ENCODE data around the gene PAM. TPM values are rescaled to one million over a fixed set of nuclear protein-coding genes. Genes with fewer than 3 reads are reported as not detected.

PAM gene
- total and polyA plus RNA-seq, 8 donors: 27.4 to 322 (median 93.9) TPM

DNA sequence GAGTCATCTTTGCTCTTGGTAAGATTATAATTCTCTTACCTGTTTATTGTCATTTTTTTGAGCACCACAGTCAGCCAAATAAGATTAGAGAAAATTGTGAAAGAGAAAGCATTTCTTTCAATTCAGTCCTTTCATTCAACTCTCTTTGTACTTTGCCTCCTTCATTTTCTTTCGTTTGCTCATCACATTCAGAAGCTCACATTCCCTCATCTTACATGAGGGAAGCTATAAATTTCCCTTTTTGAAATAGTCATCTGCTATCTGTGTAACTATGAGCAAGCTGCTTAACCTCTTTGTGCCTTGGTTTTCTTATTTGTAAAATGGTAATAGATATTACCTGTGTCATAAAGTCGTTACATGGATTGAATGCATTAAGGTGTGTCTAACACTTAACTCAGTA is 41.4 kb downstream of the PAM start:
- WGBS, 5 donors: 71 to 79% (median 72%) methylated on average over 2 of the region's 2 CpGs
- intact Hi-C loops (cut with DNase I; ENCODE audit: low total_unique reads): no loop called here
- no peak for DNase-seq
- no peaks in the 10 kb centered on the region for H3K9me3 ChIP-seq
- peaks cover 0 to 37% (median 18%) of the 10 kb centered on the region in 4 donors for H3K4me1 ChIP-seq
- no peak overlapping the region for H3K4me3 ChIP-seq
- no peak overlapping the region for H3K27ac ChIP-seq
- no peaks in the 10 kb centered on the region for H3K27me3 ChIP-seq
- TF ChIP-seq POLR2AphosphoS5 (IDR thresholded peaks at IDR 0.05) (no peak), POLR2A (IDR thresholded peaks at IDR 0.05) (no peak), EP300 (IDR thresholded peaks at IDR 0.05) (no peak)
- TF ChIP-seq, protein P1, sequence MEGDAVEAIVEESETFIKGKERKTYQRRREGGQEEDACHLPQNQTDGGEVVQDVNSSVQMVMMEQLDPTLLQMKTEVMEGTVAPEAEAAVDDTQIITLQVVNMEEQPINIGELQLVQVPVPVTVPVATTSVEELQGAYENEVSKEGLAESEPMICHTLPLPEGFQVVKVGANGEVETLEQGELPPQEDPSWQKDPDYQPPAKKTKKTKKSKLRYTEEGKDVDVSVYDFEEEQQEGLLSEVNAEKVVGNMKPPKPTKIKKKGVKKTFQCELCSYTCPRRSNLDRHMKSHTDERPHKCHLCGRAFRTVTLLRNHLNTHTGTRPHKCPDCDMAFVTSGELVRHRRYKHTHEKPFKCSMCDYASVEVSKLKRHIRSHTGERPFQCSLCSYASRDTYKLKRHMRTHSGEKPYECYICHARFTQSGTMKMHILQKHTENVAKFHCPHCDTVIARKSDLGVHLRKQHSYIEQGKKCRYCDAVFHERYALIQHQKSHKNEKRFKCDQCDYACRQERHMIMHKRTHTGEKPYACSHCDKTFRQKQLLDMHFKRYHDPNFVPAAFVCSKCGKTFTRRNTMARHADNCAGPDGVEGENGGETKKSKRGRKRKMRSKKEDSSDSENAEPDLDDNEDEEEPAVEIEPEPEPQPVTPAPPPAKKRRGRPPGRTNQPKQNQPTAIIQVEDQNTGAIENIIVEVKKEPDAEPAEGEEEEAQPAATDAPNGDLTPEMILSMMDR (IDR thresholded peaks at IDR 0.05): no peak
- H3K36me3 ChIP-seq: no peaks in the 10 kb centered on the region

DNA sequence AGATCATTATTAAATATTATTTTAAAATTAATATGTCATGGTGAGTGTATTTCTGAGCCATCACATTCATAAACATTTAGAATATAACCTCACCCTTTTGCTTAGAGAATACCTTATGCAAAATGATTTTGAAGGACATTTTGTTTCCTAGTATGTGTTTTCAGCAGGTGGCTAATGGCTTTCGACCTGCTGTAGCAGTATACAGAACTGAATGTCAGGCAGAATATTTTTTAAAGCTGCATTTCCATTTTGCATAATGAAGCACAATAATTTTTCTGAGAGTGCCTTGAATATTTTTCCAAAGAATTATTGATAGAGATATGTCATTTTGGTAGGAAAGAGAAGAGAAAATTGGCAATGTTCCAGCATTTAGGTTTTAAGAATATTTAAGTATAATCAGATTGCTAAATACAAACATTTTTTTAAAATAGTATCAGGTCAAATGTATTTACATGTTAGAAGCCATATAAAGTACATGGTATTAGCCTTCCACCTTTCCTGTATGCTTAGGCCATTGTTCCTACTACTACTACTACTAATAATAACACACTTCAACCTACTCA is 42.3 kb downstream of the PAM start:
- H3K27ac ChIP-seq: no peak overlapping the region
- H3K36me3 ChIP-seq: no peaks in the 10 kb centered on the region
- H3K4me1 ChIP-seq: peaks cover 0 to 31% (median 15%) of the 10 kb centered on the region in 4 donors
- H3K4me3 ChIP-seq: no peak overlapping the region
- no peak for DNase-seq
- intact Hi-C loops (cut with DNase I; ENCODE audit: low total_unique reads): no loop called here
- 79 to 98% (median 90%) methylated on average over 1 of the region's 1 CpG for WGBS, 5 donors
- TF ChIP-seq POLR2A (IDR thresholded peaks at IDR 0.05) (no peak), POLR2AphosphoS5 (IDR thresholded peaks at IDR 0.05) (no peak), EP300 (IDR thresholded peaks at IDR 0.05) (no peak)
- TF ChIP-seq, protein P1 (IDR thresholded peaks at IDR 0.05): no peak
- no peaks in the 10 kb centered on the region for H3K9me3 ChIP-seq
- no peaks in the 10 kb centered on the region for H3K27me3 ChIP-seq

DNA sequence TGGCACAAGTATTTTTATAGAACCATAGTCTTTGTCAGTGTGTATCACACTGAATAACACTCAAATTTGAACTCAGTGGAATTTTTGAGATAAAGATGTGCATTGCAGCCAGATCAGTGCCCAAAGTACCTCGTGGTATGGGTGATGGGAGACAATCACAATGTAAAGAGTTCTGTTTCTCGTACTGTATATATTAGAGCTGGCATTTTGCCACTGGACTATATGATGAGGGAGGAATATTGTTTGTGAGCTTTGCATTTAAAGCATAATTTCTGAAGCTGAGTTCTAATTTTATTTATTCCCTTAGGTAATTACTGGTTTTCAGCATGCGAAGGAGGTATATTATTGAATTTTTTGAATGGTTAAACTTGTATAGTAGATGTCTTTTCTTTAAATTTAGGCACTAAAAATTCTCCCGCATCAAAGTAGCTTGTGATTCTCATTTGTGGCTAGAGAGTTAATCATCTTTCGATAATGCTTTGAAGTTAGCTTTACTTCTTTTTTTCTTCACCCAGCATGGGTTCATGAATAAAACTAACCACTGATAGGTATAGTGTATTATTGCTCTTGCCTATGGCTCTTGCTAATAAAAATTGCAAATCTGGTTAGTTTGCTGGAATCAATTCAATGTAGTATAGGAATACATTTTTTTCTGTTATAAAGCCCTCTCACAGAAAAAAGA is 43.1 kb downstream of the PAM start:
- Histone ChIP-seq H3K4me1 (peaks cover 0 to 31% (median 12%) of the 10 kb centered on the region in 4 donors), H3K27me3 (no peaks in the 10 kb centered on the region), H3K27ac (no peak overlapping the region), H3K36me3 (no peaks in the 10 kb centered on the region), H3K9me3 (no peaks in the 10 kb centered on the region), H3K4me3 (no peak overlapping the region)
- DNase-seq: no peak
- TF ChIP-seq POLR2A (IDR thresholded peaks at IDR 0.05): no peak
- TF ChIP-seq, protein P1 (IDR thresholded peaks at IDR 0.05): no peak
- TF ChIP-seq EP300 (IDR thresholded peaks at IDR 0.05): no peak
- TF ChIP-seq POLR2AphosphoS5 (IDR thresholded peaks at IDR 0.05): no peak
- WGBS, 5 donors: 90 to 96% (median 94%) methylated on average over 5 of the region's 5 CpGs
- intact Hi-C loops (cut with DNase I; ENCODE audit: low total_unique reads): no loop called here

DNA sequence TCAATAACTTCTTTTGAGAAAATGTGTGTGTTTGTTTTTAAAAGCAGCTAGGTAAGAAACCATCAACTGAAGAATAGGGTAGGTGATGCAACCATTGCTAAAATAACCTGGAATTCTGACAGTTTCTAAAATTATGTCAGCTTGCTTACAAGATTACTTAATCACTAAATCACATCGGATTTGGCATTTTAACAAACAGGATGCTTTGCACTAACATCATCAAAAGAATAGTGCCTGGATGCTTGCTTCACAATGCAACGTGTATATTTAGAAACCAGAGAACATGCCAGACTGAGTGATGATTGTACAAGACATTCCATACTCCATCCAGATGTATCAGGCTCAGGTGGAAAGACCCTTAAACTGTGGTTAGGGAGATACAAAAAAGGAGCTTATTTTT is 43.9 kb downstream of the PAM start:
- intact Hi-C loops (cut with DNase I; ENCODE audit: low total_unique reads): no loop called here
- 38 to 59% (median 50%) methylated on average over 2 of the region's 2 CpGs for WGBS, 5 donors
- Histone ChIP-seq H3K27me3 (no peaks in the 10 kb centered on the region), H3K36me3 (no peaks in the 10 kb centered on the region), H3K9me3 (no peaks in the 10 kb centered on the region), H3K4me3 (no peak overlapping the region), H3K4me1 (peaks cover 0 to 31% (median 12%) of the 10 kb centered on the region in 4 donors), H3K27ac (no peak overlapping the region)
- DNase-seq: no peak
- no peak for TF ChIP-seq EP300 (IDR thresholded peaks at IDR 0.05)
- no peak for TF ChIP-seq POLR2A (IDR thresholded peaks at IDR 0.05)
- TF ChIP-seq POLR2AphosphoS5 (IDR thresholded peaks at IDR 0.05): no peak

DNA sequence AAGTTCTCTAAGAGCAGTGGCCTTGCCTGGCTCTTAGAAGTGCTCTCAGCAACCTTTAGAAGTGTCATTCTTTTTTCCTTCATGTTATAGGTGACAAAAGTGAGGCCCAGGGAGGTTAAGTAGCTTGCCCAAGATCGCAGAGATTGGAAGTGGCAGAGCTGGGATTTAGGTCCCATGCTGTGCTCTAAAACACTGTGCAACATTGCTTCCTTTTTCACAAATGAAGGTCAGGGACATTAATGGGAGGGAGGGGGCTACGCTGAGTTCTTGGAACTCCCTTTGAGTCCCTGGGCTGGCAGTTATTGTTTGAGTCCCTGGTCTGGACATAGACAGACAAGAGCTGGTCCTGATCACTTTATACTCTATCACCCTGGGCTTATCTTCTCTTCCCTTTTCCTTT is 45.3 kb downstream of the PAM start:
- Histone ChIP-seq H3K36me3 (no peaks in the 10 kb centered on the region), H3K4me1 (peaks cover 0 to 23% (median 11%) of the 10 kb centered on the region in 4 donors), H3K4me3 (no peak overlapping the region), H3K27ac (no peak overlapping the region), H3K27me3 (no peaks in the 10 kb centered on the region), H3K9me3 (no peaks in the 10 kb centered on the region)
- intact Hi-C loops (cut with DNase I; ENCODE audit: low total_unique reads): no loop called here
- TF ChIP-seq POLR2A (IDR thresholded peaks at IDR 0.05): no peak
- TF ChIP-seq POLR2AphosphoS5 (IDR thresholded peaks at IDR 0.05): no peak
- no peak for TF ChIP-seq EP300 (IDR thresholded peaks at IDR 0.05)
- TF ChIP-seq, protein P1 (IDR thresholded peaks at IDR 0.05): no peak
- no peak for DNase-seq
- 76 to 94% (median 83%) methylated on average over 2 of the region's 2 CpGs for WGBS, 5 donors
